ENCODE results near the gene ULK1.

ULK1 gene

DNA sequence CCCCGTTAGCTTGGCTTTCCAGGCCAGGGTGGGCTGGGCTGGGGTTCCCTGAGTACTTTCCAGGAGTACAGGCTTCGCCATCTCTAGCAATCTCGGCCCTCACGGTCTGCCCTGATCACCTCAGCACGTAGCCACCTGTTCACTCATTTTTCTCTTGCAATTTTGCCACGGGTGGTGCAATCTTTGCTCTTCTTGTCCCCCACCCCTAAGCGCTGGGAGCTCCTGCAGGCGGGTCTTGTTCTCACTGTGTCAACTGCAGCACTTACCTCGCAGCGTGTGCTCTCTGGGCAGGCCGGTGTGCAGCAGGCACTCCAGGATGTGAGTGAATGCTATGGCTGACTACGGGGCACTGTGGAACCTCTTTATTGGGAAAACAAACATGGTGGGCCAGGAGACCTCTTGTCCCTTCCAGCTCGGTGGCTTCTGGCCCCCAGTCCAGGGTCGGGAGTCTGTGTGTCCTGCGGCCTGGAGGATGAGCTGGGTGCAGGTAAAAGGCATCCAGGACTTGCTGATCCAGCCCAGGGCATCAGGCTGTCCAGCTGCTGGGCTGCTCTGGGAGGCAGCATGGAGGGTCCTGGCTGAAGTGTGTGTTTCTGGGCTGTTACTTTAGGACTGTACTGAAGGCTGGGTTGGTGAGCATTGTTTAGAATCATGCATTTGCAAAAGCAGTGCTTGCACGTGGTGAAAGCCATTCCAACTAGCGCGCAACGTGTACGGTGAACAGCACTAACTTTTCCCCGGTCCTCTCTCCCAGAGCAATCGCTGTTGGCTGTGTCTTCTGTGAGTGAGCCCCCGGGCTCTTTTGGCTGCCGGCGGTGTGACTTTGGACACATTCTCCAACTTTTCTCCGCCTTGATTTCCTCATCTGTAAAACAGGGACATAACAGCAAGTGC lies 1.5 kb upstream of the ULK1 start:
- DNase-seq, result no peak

DNA sequence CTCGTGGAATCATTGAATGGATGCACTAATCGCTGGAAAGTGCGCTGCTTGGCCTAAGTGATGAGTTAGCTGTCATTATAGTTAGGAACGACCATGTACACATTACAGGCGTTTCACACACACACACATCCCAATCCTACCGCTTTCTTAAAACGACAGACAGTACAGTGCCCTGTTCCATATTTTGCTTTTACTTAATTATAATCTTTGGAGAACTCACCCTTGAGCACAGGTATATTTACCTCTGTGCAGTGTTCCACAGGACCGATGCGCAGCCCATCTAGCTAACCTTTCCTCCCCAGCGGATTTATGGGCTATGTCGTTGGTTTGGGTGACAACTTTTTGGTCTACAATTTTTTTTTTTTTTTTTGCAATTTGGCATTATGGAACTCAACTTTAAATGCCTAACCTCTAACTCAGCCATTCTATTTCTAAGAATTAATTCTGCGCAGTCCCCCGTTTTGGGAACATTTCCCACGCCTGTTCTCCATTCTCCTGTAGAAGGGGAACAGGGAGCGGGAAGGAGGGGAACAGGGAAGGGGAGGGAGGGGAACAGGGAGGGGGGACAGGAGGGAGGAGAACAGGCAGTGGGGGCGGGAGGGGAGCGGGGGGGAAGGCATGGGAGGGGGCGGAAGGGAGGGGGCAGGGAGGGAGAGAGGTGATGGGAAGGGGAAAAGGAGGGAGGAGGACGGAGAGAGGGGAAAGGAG lies 663 bp upstream of the ULK1 start:
- no peak for DNase-seq

DNA sequence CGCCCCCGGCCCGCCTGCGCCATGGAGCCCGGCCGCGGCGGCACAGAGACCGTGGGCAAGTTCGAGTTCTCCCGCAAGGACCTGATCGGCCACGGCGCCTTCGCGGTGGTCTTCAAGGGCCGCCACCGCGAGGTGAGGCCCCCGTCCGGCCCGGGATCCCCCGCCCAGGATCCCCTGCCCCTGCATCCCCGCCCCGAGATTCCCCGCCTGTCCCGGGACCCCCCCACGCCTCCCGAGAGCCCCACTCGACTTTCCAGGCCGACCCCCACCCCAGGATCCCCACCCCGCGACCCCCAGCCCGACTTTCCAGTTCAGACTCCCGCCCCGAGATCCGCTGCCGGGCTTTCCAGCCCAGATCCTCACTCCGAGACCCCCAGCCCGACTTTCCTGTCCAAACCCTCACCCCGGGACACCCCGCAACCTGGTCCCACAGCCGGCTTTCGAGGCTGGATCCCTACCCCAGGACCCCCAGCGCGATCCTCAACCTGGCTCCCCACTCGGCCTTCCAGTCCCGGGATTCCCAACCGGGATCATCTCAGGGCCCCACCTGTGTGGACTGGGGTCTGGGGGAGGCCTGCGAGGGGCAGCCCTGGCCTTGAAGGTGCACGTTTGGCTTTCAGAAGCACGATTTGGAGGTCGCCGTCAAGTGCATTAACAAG lies 688 bp downstream of the ULK1 start:
- no peak for DNase-seq

DNA sequence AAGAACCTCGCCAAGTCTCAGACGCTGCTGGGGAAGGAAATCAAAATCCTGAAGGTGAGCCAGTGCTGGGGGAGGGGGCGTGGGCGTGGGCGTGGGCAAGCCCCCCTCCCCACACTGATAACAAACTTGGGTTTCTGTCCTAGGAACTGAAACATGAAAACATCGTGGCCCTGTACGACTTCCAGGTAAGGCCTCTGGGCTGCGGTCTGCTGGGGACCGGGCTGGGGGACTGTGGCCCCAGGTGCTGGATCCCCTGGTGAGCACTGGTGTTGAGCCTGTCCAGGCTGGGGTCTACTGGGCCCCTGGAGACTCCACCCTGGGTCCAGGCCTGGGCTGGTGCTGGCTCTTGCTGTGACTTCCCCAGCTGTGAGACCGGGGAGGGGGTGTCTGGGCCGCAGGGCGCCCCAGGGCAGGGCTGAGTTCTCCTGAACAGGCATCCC lies 1.2 kb downstream of the ULK1 start:
- no peak for DNase-seq

DNA sequence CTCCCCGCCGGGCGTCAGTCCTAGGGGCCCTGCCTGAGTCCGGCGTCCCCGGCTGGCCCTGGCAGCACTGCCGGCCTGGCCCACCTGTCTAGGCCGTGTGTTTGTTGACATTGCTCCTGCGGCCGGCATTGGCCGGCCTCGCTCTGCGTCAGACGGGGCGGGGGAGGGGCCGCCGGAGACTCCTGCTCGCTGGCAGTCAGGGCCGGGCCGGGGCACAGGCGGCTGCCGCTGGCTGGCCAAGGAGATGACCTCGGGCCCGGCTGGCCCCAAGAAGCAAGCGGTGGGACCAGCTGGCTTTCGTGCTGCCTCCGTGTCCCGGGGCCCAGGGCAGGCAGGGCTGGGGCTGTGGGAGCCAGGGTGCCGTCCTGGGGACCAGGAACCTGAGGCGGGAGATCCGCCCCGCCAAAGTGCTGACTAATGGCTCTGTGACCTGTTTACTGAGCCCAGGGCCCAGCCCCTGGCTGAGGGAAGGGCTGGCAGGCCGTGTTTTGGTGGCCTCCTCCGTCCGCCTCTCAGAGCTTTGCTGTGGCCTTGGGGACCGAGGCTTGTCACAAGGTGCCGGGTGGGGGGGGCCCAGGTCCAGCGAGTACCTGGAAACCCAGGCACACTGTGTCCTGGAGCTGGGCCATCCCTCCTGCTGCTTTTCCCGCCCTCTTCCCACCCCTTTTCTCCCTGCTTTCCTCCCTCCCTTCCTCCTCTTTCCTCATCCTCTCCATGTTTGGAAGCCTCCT lies 1.8 kb downstream of the ULK1 start:
- DNase-seq, result peak; percentile 85

DNA sequence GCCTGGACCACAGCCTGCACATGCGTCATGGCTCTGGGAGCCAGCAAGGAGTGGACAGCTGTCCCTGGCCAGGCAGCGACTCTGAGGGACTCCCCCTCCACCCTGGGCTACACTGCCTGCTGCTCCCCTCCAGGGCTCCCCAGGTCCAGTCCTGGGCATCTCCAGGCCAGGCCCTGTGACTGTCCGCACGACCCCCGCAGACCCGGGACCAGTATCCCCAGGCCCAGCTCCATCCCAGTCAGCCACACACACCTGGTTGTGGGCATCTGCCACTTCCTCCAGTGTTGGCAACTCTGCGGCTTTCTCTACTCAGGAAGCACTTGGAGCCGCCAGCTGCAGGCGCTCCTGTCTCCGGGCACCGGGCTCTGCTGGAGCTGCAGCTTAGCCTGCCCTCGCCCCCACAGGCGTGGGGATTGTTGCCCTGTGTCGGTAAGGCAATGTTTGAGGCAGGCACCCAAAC lies 2.4 kb downstream of the ULK1 start:
- DNase-seq, result no peak

DNA sequence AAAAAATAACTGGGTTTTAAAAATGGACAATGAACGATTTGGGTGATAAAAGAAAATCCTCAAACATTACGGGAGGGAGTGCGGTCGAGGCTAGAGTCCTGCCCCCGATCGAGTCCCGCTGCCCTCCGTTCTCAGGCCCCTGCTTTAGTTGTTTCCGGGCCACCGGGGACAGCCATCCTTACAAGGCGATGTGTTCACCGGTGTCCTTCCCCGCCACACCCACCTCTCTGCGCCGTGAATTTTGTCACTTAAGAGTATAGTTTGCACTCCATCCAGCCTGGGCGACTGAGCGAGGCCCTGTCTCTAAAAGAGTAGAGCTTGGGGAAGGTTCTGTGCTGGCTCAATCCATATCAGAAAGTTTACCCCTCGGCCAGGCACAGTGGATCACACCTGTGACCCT lies 2.9 kb downstream of the ULK1 start:
- DNase-seq, result no peak

DNA sequence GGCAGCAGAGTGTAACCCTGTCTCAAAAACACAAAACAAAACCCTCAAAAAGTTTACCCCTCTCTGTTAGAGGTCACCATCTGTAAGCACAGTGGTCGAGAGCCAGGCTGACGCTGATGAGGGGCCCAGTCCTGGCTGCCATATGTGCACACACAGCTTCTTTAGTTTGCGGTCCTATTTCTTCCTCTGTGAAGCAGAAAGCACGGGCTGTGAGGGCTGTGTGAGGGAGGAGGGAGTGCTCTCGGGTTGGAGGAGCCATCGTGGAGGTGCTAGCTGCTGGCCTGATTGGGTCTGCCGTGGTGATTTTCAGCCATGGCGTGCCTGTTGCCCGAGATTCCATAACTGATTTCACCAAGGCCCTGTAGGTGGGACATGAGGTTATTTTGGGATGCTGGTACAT lies 3.5 kb downstream of the ULK1 start:
- DNase-seq, result no peak

DNA sequence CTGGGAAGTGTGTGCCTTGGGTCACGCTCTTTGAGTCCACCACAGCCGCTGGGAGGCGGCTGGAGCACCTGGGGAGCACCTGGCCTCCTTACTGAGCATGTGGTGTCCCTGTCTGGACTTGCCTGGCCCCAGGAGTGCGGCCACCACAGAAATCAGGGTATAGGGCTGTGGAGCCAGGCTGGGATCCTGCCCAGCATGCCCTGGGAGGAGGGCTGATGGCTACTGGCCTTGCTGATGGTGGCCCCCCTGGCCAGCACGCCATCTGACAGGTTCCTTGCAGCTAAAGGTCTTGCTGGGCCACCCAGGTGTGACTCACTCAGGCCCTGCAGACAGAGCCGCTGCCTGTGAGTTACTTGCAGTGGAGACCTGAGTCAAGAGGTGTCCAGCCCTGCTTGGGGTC lies 6.0 kb downstream of the ULK1 start:
- DNase-seq, result no peak

DNA sequence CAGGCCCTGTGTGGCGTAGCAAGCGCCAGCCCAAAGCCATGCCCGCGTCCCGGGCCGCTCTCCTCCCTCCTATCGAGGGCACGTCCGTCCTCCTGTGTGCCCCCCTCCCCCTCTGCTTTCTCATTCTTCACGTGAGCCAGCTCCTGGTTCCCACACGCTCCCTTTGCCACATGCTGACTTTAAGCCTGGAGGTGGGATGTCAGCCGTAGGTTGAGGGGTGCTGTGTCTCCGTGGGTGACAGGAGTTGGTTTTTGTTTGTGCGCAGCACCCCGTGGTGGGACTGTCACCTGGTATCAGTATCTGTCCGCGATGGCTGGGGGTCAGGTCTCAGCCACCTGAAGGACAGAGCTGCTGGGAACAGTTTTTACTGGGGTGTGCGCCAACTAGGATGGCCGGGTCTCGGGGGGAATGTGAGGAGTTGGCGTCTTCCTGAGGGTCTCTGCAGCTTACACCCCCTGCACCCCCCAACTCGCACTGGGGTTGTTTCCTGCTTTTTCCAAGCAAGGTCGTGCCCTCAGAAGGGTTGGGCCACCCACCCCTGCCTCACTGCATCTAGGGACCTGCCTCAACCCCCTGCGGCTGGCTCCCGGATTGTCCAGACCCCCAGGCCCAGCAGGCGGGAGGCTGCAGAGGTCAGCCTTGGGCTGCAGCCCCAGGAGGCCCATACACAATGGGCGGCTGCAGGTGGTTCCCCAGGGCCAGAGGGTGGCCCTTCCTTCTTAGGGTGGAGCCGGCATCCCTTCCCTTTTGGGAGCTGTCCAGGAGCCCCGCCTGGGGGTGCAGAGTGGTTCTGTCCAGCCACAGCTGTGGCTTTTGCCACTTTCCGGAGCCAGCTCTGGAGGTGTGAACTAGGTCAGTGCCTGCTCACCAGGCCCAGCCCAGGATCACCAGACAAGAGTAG lies 7.3 kb downstream of the ULK1 start:
- no peak for DNase-seq

DNA sequence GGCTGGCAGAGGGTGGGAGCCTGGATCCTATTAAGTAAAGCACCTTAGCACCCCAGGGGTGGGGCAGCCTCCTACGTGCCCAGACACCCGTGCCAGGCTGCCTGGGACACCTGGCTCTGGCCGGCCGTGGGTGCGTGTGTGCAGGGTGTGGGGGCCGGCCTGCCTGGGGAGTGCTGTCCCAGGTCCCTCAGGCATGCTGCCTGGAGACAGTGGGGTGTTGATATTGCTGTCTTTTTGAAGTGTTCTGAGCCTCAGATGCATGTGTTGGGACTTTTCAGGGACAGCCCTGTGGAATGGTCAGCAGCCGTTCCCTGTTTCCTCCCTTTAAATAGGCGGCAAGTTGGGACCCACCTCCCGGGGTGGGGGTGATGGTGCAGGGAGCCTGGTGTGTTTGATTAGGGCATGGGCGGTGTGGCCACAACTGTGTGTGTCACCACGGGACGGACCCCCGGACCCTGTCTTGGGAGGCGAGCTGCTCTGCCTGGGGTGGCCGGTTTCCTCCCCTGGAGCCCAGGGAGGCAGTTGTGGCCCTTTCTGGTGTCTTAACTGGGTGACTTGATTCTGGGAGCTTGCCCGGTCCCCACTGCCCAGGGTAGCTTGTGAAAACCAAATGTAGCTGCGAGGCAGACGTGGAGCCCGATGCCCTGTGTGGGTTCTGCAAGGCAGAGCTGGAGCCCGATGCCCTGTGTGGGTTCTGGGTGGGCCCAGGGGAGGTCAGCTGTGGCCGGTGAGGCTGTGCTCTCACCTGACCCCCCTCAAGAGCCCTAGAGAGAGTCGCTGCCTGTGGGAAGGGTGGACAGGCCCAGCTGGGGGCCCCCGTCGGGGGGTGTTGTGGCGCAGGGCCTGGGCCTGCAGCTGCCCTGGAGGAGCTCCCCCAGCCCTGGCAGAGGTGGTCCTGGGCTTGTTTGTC lies 8.2 kb downstream of the ULK1 start:
- no peak for DNase-seq

DNA sequence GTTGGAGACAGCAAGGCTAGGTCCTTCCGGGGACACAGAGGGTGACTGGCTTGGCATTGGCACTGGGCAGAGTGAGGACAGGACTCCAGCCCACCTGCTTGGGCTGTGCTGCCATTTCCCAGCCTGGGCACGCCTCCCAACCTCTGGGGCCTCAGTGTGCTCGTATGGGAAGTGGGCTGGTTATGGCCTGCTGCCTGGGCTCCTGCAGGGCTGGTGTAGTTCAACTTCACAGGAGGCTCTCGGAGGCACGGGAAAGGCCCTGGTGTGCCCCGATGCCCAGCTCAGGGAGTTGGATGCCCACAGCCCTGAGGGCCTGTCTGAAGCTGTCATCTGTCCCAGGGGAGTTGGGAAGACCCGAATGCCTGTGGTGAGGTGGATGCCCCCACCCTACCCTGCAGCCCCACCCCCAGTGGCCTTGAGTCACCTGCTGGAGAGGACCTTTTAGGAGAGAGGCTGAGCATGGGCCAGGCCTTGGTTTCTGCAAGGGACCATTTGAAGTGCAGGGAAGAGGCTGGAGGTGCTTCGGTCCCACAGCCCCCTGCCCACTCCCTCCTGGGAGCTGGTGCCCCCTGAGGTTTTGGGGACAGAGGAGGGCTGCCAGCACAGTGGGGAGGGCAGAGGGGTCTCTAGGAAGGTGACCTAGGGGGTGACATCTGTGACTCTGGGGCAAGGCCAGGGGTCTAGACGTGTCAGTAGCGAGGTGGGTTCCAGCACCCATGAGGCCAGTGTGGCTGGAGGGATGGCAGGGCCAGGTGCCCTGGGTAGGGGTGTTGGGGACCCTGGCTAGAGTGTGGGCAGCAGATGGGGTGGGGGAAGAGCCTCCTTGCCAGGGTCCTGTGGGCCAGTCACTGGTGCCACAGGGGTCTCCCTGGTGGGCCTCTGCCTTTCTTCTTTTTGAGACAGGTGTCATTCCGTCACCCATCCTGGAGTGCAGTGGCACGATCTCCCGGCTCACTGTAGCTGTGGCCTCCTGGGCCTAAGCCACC lies 9.1 kb downstream of the ULK1 start:
- DNase-seq, result no peak

DNA sequence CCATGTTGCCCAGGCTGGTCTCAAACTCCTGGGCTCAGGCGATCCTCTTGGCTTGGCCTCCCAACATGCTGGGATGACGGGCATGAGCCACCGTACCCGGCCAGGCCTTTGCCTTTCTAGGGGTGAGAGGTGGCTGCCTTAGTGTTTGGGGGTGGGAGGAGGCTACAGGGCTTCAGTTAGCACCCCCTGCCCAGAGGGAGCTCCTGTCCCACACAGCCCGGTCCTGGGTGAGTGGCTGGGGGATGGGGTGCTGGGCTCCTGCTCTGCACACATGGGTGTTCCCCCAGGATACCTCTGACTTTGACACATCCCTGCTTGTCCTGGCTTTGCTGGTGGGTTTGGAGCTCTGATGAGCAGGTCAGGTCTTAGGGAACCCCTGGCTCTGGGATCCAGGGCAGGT lies 9.9 kb downstream of the ULK1 start:
- DNase-seq, result no peak

DNA sequence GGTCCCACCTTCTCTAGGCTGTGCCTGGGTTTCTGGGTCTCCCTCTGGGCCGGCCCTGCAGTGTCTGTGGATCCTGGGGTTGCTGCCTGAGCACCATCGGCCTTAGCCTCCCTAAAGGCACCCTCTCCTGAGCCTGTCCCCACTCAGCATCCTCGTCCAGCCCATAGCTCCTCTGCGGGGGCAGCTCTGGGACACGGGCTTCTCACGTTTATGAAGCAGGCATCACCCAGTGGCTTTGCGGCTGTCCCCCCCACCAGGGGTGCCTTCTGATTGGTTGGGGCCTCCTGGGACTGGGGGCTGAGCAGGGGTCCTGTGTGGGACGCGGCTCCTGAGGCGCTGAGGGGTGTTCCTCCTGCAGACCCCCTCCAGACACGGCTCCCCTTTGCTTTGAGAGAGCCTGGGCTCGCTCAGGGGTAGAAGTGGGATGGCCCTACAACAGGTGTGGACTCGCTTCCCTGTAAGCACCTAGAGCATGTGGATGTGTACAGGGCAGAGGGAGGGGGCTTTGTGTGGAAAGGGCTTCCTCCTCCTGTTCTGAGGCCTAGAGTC lies 10.7 kb downstream of the ULK1 start:
- no peak for DNase-seq

DNA sequence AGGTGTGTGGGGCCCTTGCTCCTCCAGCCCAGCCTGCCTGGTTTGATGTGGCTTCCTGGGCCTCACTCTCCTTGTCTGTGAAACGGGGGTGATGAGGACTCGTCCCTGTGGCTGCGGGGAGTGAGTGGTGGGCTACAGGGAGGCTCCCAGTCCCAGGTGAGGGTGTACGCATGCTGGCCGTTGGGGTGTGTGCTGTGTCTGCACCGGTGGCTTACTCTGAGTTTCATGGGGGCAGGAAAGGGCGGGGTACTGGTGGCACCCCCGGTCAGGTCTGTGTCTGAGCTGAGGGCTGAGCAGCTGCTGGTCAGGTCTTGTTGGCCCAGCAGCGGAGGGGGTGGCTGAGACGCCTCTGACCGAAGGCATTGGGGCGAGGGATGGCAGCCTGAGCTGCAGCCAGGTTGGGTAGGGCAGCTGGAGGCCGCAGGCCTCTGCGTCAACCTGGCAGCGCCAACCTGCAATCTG lies 11.2 kb downstream of the ULK1 start:
- no peak for DNase-seq

DNA sequence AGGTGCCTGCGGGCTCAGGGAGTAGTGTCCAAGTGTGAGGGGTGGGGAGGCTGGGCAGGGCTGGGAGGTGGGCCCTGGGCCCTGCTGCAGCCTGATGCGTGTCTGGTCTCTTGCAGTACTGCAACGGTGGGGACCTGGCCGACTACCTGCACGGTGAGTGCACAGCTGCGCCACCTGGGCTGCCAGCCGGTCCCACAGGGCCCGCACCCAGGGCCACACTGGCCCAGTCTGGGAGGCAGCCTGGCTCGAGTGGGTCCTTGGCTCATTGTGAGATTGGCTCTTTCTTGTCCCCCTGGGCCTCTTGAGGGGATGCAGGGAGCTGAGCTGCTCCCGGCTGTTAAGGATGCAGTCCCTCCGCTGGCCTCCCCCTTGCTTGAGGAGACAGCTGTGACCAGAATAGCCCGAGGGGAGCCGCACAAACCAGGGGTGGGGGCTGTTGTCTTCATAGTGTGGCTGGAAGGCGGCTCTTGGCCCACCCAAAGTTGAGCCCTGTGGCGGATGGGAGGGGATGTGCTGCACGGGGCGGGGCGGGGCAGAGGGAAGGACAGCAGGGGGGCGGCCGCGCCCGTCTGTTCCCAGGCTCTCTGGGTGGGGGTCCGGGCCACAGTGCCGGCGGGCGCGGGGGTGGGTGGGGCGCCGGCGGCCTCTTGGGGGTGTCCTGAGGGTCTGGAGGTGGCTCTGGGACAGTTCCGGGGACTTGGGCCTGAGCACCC lies 13.1 kb downstream of the ULK1 start:
- no peak for DNase-seq

DNA sequence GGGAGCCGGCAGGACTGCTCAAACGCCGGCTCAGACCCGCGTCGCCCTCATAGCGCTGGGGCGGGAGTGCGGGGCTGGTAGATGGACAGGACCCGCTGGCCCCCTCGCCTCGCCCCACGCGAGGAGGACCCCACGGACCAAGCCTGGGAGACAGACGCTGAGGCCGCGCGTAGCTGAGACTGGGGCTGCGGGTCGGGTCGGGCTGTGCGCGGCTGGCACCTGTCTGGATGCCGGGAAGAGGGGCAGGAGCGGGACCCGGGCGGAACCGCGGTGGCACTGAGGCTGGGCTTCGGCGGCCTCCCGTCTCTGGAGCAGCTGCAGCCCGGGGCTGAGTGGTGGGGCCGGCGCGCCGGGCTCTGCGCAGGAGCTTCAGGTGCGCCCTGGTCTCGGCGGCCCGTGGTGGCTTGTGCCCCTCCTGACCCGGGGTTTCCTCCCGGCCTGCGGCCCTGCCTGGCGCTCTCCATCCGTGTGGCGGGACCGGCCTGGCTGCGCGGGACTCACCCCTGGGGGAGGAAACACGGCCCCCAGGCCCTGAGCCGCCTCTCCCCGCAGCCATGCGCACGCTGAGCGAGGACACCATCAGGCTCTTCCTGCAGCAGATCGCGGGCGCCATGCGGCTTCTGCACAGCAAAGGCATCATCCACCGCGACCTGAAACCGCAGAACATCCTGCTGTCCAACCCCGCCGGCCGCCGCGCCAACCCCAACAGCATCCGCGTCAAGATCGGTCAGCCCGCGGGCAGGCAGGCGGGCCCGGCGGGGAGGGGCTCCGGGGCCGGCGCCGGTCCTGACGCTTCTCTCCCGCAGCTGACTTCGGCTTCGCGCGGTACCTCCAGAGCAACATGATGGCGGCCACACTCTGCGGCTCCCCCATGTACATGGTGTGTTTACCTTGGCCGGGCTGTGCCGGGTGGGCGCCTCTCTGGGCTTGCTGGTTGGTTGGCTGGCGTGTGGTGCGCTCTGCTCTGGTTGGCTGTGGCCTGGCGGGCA lies 14.0 kb downstream of the ULK1 start:
- no peak for DNase-seq

Data from activated CD8-positive, alpha-beta memory T cell treated with anti-CD3 and anti-CD28 coated beads, Interleukin-2, amount 50 U/mL, for 48 hours (primary cell).